HL-60 (cell line): ENCODE measurements around the gene CCDC154.
"Not testable (repeated sequence)": the region's sequence is repeated elsewhere in the genome, so short reads cannot be mapped to it uniquely, and the experiment has no call there.

Source experiments
- DNase-seq, 2 experiments: peaks; one replicate each; pipeline ENCODE4 v3.0.0-alpha.2; 2010 to 2020; ENCODE audit warnings: low read depth in 1 of 2, low spot score in 1 of 2
- H3K27ac ChIP-seq: fragments of 250-450 bp; sonication (Bioruptor Pico); replicated peaks from 2 replicates; pipeline ENCODE4 v1.5.1; 2020; ENCODE audit warnings: mild to moderate bottlenecking, moderate library complexity
- H3K27me3 ChIP-seq: fragments of 250-450 bp; sonication (Bioruptor Pico); 2 replicates; pipeline ENCODE4 v1.5.1; 2021; ENCODE audit warnings: mild to moderate bottlenecking, moderate library complexity; ENCODE audit not compliant: insufficient read depth, poor library complexity, severe bottlenecking
- H3K4me3 ChIP-seq: replicated peaks from 2 replicates; pipeline ENCODE4 v1.5.1; 2011; ENCODE audit warnings: mild to moderate bottlenecking, control low read depth, low read length; ENCODE audit not compliant: insufficient read depth
- CTCF ChIP-seq: IDR thresholded peaks from one replicate; pipeline ENCODE4 v1.5.1; 2011; ENCODE audit warnings: low read length, control low read depth, inconsistent platforms; ENCODE audit not compliant: insufficient read depth
- GABPA ChIP-seq: IDR thresholded peaks from 2 replicates; pipeline ENCODE4 v1.6.1; 2012; ENCODE audit warnings: low read depth
- POLR2AphosphoS5 ChIP-seq: IDR thresholded peaks from 2 replicates; pipeline ENCODE4 v1.6.1; 2012; ENCODE audit warnings: low read depth
- REST ChIP-seq: IDR thresholded peaks from 2 replicates; pipeline ENCODE4 v1.6.1; 2012; ENCODE audit warnings: low read depth; ENCODE audit not compliant: insufficient replicate concordance
- SPI1 ChIP-seq: IDR thresholded peaks from 2 replicates; pipeline ENCODE4 v1.6.1; 2012; ENCODE audit warnings: low read depth, mild to moderate bottlenecking, borderline replicate concordance

The CCDC154 gene

DNA sequence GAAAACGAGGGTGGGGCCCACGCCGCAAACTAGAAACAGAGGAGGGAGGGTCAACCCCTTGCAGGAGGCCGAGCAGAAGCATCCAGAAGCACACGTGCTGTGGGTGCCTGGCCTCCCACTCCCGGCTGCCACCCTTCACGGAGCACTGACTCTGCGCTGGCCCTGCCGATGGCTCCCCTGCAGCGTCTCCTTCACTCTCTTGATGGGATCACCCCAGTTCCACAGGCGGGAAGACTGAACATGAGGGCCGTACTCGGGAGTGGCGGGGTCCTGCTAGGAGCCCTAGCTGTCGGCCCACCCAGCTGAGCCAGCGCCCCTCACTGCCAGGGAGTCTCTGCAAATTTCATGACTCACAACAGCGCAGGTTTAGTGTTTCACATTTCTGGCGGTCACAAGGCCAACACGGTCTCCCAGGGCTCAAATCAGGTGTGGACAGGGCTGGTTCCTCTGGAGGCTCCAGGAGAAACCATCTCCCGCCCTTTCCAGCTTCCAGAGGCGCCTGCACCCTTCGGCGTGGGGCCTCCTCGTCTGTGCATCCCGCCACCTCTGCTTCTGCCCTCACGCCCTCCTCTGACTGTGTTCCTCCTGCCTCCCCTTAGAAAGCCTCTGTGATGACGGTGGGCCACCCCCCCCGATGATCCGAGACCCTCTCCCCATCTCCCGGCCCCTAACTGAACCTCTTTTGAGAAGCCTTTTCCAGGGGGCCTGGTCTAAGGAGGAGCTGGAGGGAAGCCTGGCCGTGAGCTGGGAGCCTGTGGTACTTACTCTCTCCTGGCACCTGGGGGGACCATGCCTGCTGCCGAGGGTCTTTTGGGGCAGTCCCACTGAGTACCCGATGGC lies 42.4 kb upstream of the CCDC154 start:
- peak; percentile 15 to 68 for DNase-seq
- Histone ChIP-seq H3K27ac (peak overlapping the region; percentile 99), H3K4me3 (peak overlapping the region; percentile 71), H3K27me3 (no peaks in the 10 kb centered on the region)
- TF ChIP-seq REST (no peak), SPI1 (no peak), GABPA (no peak), CTCF (no peak), POLR2AphosphoS5 (no peak)

DNA sequence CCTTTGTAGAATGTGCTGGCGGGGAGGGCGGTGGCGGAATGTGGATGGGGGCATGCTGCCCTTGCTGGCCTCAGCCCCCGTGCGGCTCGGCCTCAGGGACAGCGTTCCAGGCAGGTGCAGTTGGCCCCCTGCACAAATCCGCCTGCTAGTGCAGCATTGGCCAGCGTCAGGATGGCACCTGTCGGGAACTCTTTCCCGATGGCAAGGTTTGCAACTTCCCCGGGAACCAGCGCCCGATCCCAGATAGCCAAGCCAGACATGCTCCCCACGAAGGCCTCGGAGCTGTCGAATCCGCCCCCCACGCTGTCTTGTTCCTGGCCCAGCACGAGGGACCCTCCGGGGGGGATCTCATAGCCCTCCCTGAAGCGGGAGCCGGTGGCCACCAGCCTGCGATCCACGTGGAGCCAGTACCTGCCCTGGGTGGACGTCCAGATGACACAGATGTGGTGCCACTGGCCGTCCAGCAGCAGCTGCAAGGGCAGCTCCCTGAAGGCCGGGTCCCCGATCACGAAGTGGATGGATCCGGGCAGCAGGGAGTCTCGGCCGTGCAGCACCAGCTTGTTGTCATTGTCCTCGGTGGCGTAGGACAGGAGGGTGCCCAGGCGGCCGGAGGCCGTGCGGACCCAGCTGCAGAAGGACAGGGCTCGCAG lies 41.6 kb upstream of the CCDC154 start:
- H3K27ac ChIP-seq: peak overlapping the region; percentile 99
- no peak for TF ChIP-seq REST
- no peak for TF ChIP-seq GABPA
- no peak for TF ChIP-seq SPI1
- TF ChIP-seq POLR2AphosphoS5: no peak
- H3K4me3 ChIP-seq: peak overlapping the region; percentile 71
- no peaks in the 10 kb centered on the region for H3K27me3 ChIP-seq
- DNase-seq: no peak

GRCh38 chr16:1481906-1482835 lies 37.8 kb upstream of the CCDC154 start:
- no peak overlapping the region for H3K27ac ChIP-seq
- H3K4me3 ChIP-seq: no peak overlapping the region
- no peak for TF ChIP-seq CTCF
- TF ChIP-seq GABPA: no peak
- TF ChIP-seq SPI1: no peak
- no peak for TF ChIP-seq REST
- TF ChIP-seq POLR2AphosphoS5: no peak
- no peak for DNase-seq
- no peaks in the 10 kb centered on the region for H3K27me3 ChIP-seq

DNA sequence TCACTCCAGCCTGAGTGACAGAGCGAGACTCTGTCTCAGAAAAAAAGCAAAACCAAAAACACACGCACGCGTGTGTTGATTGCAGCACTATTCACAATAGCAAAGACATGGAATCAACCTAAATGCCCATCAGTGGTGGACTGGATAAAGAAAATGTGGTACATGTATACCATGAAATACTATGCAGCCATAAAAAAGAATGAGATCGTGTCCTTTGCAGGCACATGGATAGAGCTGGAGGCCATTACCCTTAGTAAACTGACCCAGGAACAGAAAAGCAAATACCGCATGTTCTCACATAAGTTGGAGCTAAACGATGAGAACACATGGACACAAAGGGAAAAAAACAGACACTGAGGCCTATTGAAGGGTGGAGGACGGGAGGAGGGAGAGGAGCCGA lies 34.6 kb upstream of the CCDC154 start:
- not testable (repeated sequence) for H3K4me3 ChIP-seq, H3K27ac ChIP-seq, H3K27me3 ChIP-seq, DNase-seq
